Activated CD4-positive, alpha-beta T cell treated with anti-CD3 and anti-CD28 coated beads for 24 hours (primary cell): ENCODE data around the gene SULT1A3.
A peak's percentile ranks its signal among the peaks of the same experiment; 100 is the strongest.
"Not testable (repeated sequence)": the region's sequence is repeated elsewhere in the genome, so short reads cannot be mapped to it uniquely, and the experiment has no call there.

ENCODE experiments used
- DNase-seq, 2 donors: peaks; one replicate each; pipeline ENCODE4 v3.0.0-alpha.2; 2020; ENCODE audit warnings: low read depth in 2 of 2

SULT1A3 gene

GRCh38 chr16:30186782-30187555 lies 12.1 kb upstream of the SULT1A3 start:
- peak; percentile 86 to 90 for DNase-seq

DNA sequence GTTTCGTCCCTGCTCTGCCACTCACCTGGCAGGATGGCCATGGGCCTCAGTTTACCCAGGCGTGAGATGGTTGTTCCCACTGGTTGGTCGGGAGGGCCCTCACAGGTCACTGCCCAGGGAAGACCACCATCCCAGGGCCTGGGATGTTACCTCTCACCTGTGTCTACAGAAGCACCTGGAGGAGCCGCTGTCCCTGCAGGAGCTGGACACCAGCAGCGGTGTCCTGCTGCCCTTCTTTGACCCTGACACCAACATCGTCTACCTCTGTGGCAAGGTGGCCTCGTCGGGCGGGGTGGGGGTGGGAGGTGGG lies 11.5 kb upstream of the SULT1A3 start:
- DNase-seq, result no peak

GRCh38 chr16:30187971-30188561 lies 11.0 kb upstream of the SULT1A3 start:
- DNase-seq, result no peak

GRCh38 chr16:30191158-30191557 lies 7.9 kb upstream of the SULT1A3 start:
- DNase-seq, result not testable (repeated sequence)

GRCh38 chr16:30193098-30193497 lies 6.0 kb upstream of the SULT1A3 start:
- DNase-seq, result not testable (repeated sequence)

- not testable (repeated sequence) for DNase-seq
These were observed 5.4 kb upstream of the SULT1A3 start, which contains the start of the genes BOLA2B and SLX1A for GRCh38 chr16:30193615-30194014. Gene BOLA2B (minus strand): TSS chr16:30193666. CDS start chr16:30193595, 71 bp downstream. Gene SLX1A (plus strand): TSS chr16:30193875. CDS start chr16:30194085, 210 bp downstream.

DNA sequence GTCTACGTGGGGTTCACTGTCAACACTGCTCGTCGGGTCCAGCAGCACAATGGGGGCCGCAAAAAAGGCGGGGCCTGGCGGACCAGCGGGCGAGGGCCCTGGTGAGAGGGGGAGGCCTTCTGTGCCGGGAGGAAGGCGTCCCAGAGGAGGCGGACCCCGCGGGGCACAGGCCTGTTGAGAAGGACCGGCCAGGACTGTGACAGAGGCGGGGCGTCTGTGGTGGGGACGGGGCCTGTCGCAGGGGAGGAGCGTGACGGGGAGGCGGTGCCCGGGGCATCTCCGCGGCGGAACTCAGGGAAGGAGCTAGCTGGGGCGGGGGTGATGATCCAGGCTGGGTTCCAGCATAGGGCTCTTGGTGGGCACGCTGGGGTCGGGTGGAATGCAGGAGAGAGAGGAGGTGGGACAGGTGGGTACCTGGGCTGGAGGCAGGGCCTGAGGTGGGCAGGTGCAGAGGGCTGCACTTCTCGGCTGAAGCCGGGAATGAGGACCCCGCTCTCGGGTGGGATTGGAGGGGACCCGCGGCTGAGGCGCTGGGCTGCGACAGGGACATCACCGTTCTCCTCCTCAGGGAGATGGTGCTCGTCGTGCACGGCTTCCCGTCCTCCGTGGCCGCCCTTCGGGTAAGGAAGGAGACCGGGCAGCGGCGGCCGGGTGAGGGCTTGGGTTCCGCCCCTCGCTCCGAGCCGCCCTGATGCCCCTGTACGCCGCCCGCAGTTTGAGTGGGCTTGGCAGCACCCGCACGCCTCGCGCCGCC lies 4.7 kb upstream of the SULT1A3 start:
- not testable (repeated sequence) for DNase-seq

DNA sequence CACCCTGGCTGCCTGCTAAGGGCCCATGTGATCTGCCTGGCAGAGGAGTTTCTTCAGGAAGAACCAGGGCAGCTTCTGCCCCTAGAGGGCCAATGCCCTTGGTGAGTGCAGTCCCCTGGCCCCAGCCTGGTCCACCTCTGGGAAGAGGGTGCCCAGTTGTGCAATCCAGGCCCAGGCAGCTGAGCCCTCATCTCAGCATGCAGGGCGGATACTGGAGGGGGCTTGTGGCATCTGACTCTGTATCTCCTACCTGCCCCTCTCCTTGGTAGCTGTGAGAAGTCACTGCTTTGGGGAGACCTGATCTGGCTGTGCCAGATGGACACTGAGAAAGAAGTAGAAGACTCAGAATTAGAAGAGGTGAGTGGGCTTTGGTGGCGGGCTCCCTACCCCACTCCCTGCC lies 2.1 kb upstream of the SULT1A3 start:
- DNase-seq, result not testable (repeated sequence)

DNA sequence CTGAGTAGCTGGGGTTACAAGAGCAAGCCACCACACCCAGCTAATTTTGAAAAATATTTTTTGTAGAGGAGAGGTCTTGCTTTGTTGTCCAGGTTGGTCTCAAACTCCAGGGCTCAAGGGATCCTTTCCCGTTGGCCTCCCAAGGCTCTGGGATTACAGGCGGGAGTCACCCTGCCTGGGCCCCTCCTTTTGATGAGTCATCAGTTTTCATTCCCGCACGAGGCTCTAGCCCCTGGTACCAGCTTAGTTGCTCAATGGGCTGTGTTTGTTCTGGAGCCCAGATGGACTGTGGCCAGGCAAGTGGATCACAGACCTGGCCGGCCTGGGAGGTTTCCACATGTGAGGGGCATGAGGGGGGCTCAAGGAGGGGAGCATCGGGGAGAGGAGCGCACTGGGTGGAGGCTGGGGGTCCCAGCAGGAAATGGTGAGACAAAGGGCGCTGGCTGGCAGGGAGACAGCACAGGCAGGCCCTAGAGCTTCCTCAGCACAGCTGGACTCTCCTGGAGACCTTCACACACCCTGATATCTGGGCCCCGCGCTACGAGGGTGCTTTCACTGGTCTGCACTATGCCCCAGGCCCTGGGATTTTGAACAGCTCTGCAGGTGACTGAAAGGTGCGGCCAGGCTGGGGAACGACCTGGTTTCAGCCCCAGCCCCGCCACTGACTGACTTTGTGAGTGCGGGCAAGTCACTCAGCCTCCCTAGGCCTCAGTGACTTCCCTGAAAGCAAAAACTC lies 721 bp downstream of the SULT1A3 start:
- DNase-seq, result not testable (repeated sequence)

- not testable (repeated sequence) for DNase-seq
These were observed 6.6 kb downstream of the SULT1A3 start for GRCh38 chr16:30205541-30206236.

DNA sequence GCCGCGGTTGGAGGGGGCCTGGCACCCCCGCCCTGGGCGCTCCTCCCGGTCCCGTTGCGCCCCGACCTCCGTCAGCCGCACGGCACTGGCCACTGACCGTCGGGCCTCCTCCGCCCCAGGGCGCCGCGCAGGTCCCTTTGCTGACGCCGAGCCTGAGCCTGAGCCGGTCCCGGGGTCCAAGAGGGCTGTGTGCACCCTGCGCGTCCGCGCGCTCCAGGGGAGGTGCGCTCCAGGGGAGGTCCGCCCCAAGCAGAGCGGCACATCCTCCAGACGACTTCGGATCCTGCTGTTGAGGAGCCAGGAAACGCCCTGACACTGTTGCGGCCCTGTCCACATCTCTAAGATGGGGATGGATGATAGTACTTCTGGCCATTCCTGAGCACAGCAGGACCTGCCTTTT lies 7.2 kb downstream of the SULT1A3 start:
- not testable (repeated sequence) for DNase-seq

- DNase-seq, result not testable (repeated sequence)
These were observed 8.1 kb downstream of the SULT1A3 start for GRCh38 chr16:30207063-30207704.

DNA sequence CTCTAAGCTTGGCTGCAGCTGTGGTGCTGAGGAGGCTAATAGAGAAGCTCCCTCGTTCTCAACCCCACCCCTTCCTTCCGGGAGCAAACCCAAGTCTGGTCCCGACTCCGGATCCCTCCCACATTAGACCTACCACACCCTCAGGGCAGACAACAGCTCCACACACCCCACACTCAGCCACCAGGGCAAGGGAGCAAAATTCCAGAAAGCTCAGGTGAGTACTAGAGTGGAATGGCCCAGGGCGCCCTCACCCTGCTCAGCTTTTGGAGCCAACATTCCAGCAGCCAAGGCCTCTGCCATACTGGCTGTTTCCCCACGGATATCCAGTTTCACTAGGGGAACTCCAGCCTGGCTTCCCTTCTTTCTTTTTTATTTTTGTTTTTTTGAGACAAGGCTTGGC lies 10.0 kb downstream of the SULT1A3 start:
- not testable (repeated sequence) for DNase-seq

DNA sequence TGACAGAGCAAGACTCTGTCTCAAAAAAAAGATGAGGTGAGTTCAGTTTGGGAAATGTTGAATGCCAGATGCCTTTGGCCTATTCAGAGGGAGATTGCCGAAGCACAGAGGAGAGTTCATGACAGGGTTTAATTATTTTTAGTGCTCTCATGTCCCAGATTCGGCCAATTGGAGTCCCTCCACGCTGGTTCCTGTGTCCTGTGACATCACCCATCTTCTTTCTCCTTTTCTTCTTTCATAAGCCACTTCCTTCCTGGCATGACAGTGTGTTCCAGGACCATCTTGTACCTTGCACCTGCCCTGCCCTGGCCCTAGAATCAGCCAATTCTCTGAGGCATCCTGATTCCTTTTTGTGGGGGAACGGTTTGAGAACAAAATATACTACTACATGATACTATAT lies 12.4 kb downstream of the SULT1A3 start:
- DNase-seq, result not testable (repeated sequence)

- not testable (repeated sequence) for DNase-seq
These were observed 18.0 kb downstream of the SULT1A3 start for GRCh38 chr16:30217082-30217481.

- not testable (repeated sequence) for DNase-seq
These were observed 49.3 kb downstream of the SULT1A3 start, which contains the start of gene NPIPB13 for GRCh38 chr16:30248379-30248778. Gene NPIPB13 (minus strand): TSS chr16:30248479. CDS start chr16:30245573, 2,906 bp downstream.
